Gastroesophageal sphincter (tissue), 3 donors: ENCODE data around the gene GSK3A.
A peak's percentile ranks its signal among the peaks of the same experiment; 100 is the strongest.

Source experiments
- EP300 ChIP-seq: sonication (generic); formaldehyde crosslinking; IDR thresholded peaks from one replicate; pipeline ENCODE4 v1.6.1; 2017; ENCODE audit warnings: antibody characterized with exemption, mild to moderate bottlenecking
- POLR2A ChIP-seq, 2 donors: fragments of 450-650 bp; IDR thresholded peaks; one replicate each; pipeline ENCODE4 v1.6.1; 2017; ENCODE audit warnings: antibody characterized with exemption in 2 of 2, mild to moderate bottlenecking in 2 of 2, moderate library complexity in 1 of 2
- POLR2AphosphoS5 ChIP-seq: sonication (generic); formaldehyde crosslinking; IDR thresholded peaks from one replicate; pipeline ENCODE4 v1.6.1; 2017; ENCODE audit warnings: antibody characterized with exemption
- TF ChIP-seq, protein P1 (sequence below), 4 experiments: fragments of 200-600 bp in 2 of 4; fragments of 450-650 bp in 2 of 4; sonication (generic) in 1 of 4; IDR thresholded peaks; one replicate each; pipeline ENCODE4 v1.5.1; 2017 to 2019; ENCODE audit warnings: antibody characterized with exemption in 4 of 4, mild to moderate bottlenecking in 2 of 4, moderate library complexity in 2 of 4

DNA sequence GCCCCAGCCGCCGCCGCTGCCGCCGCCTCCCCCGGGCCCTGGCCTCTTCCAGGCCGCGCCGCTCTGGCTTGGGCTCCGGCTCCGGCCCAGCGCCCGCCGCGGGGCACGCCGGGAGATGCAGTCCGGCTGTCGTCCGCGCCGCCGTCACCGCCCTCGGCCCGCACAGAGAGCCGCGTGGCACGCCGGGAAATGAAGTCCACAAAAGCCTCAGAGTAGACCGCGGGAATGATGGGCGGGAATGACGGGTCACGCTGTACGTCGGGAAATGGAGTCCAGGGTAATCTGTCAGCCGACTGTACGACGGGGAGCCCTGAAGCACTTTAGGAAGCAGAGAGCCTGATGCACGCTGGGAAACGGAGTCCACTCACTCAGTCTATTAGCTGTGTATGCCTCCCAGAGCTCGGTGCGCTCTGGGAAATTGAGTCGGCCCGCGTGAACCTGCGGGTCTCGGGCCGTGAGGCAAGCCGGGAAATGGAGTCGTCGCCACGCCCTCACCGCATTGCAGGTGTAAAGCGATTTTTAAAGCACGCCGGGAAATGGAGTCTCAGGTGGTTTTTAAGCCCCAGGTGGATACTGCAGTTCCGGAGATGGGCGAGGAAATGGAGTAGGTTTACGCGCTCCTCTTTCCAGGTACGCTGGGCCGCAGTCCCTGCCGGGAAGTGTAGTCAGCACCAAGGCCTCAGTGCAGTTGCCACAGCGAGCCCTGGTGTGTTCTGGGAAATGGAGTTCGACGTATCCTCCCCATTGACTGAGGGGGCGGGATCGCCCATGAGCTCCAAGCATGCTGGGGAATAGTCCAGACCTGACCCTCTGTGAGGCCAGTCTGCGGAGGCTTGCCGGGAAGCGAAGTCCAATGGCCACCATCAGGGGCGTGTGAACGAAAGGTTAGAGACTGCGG lies at the start of gene GSK3A:
- TF ChIP-seq, protein P1, sequence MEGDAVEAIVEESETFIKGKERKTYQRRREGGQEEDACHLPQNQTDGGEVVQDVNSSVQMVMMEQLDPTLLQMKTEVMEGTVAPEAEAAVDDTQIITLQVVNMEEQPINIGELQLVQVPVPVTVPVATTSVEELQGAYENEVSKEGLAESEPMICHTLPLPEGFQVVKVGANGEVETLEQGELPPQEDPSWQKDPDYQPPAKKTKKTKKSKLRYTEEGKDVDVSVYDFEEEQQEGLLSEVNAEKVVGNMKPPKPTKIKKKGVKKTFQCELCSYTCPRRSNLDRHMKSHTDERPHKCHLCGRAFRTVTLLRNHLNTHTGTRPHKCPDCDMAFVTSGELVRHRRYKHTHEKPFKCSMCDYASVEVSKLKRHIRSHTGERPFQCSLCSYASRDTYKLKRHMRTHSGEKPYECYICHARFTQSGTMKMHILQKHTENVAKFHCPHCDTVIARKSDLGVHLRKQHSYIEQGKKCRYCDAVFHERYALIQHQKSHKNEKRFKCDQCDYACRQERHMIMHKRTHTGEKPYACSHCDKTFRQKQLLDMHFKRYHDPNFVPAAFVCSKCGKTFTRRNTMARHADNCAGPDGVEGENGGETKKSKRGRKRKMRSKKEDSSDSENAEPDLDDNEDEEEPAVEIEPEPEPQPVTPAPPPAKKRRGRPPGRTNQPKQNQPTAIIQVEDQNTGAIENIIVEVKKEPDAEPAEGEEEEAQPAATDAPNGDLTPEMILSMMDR (IDR thresholded peaks at IDR 0.05) = peak in 1 of 4 experiments; percentile 12
- TF ChIP-seq POLR2A (IDR thresholded peaks at IDR 0.05) = peak; percentile 59 to 94
- peak; percentile 91 for TF ChIP-seq POLR2AphosphoS5
- TF ChIP-seq EP300 = no peak
